Nephron progenitor cell (in vitro differentiated cells): Measurements from ENCODE around the gene GYS1.
A peak's percentile ranks its signal among the peaks of the same experiment; 100 is the strongest.
"Not testable (repeated sequence)": the region's sequence is repeated elsewhere in the genome, so short reads cannot be mapped to it uniquely, and the experiment has no call there.

Experiments used
- DNase-seq: peaks from one replicate; pipeline ENCODE4 v3.0.0; 2021
- H3K27ac Mint-ChIP-seq: 2 replicates; pipeline ENCODE4 v1.8.0; 2021; ENCODE audit warnings: mild to moderate bottlenecking, moderate library complexity, mixed read lengths
- H3K27me3 Mint-ChIP-seq: 2 replicates; pipeline ENCODE4 v1.8.0; 2021; ENCODE audit warnings: mild to moderate bottlenecking, low read depth, mixed read lengths; ENCODE audit not compliant: poor library complexity
- H3K36me3 Mint-ChIP-seq: 2 replicates; pipeline ENCODE4 v1.8.0; 2021; ENCODE audit warnings: low read depth, mixed read lengths
- H3K4me1 Mint-ChIP-seq: 2 replicates; pipeline ENCODE4 v1.8.0; 2021; ENCODE audit warnings: mixed read lengths
- H3K4me3 Mint-ChIP-seq: 2 replicates; pipeline ENCODE4 v1.8.0; 2021; ENCODE audit warnings: mild to moderate bottlenecking, moderate library complexity, mixed read lengths
- H3K9me3 Mint-ChIP-seq: 2 replicates; pipeline ENCODE4 v1.8.0; 2021; ENCODE audit warnings: mild to moderate bottlenecking, moderate library complexity, mixed read lengths
- TF ChIP-seq, protein P1 (sequence below): fragments of 200-600 bp; sonication (generic); IDR thresholded peaks from 2 replicates; pipeline ENCODE4 v1.5.0; 2021; ENCODE audit warnings: antibody characterized with exemption

The GYS1 gene

DNA sequence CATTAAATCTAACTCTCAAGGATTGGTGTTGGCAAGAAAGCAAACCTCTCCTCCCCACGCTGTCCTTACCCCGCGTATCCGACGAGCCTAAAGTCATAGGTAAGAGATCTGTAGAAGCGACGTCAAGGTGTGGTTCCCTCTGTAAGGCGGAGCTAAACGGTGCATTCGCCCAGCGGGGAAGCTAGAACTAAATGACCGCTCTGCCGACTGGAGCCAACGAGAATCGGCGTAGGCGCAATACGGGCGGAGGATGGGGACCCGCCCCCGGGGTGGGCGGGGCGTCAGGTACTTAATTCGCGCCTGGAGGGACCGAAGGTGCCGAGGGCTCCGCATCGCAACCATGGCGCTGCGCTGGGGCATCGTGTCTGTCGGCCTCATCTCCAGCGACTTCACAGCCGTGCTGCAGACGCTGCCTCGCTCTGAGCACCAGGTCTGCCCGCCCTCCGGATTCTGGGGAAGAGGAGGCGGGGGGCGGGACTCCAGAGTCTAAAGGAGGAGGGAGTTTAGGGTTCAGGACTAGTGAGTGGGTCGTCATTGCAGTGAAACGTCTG is 59.7 kb downstream of the GYS1 start, which contains the start of gene DHDH:
Gene DHDH (plus strand): TSS at position 318 of the 551 bp plus-strand sequence. CDS start 23 bp downstream, at position 341.
- Mint-ChIP-seq H3K4me3 (peak within 1 kb of the TSS; percentile 92), H3K36me3 (no peaks in the 10 kb centered on the region), H3K27me3 (peaks cover 42% of the 10 kb centered on the region), H3K4me1 (peaks cover 22% of the 10 kb centered on the region), H3K27ac (no peak within 1 kb of the TSS), H3K9me3 (peaks cover 4% of the 10 kb centered on the region)
- TF ChIP-seq, protein P1, sequence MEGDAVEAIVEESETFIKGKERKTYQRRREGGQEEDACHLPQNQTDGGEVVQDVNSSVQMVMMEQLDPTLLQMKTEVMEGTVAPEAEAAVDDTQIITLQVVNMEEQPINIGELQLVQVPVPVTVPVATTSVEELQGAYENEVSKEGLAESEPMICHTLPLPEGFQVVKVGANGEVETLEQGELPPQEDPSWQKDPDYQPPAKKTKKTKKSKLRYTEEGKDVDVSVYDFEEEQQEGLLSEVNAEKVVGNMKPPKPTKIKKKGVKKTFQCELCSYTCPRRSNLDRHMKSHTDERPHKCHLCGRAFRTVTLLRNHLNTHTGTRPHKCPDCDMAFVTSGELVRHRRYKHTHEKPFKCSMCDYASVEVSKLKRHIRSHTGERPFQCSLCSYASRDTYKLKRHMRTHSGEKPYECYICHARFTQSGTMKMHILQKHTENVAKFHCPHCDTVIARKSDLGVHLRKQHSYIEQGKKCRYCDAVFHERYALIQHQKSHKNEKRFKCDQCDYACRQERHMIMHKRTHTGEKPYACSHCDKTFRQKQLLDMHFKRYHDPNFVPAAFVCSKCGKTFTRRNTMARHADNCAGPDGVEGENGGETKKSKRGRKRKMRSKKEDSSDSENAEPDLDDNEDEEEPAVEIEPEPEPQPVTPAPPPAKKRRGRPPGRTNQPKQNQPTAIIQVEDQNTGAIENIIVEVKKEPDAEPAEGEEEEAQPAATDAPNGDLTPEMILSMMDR, result no peak
- peak; percentile 92 for DNase-seq

DNA sequence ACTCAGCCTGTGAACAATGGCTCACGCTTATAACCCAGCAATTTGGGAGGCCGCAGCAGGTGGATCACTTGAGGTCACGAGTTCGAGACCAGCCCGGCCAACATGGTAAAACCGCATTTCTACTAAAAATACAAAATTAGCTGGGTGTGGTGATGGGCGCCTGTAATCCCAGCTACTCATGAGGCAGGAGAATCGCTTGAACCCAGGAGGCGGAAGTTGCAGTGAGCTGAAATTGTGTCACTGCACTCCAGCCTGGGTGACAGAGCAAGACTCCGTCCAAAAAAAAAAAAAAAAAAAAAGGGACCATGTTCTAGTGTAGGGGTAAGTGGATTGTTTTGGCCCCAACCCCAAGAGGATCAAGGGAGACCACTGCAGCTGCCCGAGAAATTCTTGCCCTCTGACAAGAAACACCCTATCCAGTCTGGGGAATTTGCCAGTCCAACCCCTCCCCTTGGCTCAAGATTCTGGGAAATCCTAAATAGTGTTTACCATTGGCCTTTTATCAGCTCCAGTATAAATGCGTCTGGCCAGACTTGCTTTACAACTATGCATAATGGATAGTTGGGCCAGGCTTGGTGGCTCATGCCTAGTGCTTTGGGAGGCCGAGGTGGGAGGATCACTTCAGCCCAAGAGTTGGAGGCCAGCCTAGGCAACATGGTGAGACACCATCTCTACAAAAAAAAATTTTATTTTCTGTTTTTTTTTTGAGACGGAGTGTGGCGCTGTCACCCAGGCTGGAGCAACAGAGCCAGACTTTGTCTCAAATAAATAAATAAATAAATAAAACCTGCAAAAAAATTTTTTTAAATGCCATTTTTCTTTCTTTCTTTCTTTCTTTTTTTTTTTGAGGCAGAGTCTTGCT is 64.7 kb downstream of the GYS1 start:
- Mint-ChIP-seq H3K27me3 (peaks cover 24% of the 10 kb centered on the region), H3K36me3 (no peaks in the 10 kb centered on the region), H3K9me3 (no peaks in the 10 kb centered on the region), H3K4me1 (peaks cover 6% of the 10 kb centered on the region), H3K4me3 (no peak overlapping the region), H3K27ac (no peak overlapping the region)
- no peak for DNase-seq
- TF ChIP-seq, protein P1, result no peak

DNA sequence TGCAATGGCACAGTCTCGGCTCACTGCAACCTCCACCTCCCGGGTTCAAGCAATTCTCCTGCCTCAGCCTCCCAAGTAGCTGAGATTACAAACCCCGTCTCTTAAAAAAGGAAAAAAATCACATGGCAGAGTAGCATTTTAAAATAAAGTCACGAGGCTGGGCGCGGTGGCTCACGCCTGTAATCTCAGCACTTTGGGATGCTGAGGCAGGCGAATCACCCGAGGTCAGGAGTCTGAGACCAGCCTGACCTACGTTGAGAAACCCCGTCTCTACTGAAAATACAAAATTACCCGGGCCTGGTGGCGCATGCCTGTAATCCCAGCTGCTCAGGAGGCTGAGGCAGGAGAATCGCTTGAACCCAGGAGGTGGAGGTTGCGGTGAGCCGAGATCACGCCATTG is 65.4 kb downstream of the GYS1 start:
- not testable (repeated sequence) for H3K4me1 Mint-ChIP-seq, H3K27ac Mint-ChIP-seq, DNase-seq, H3K36me3 Mint-ChIP-seq, H3K9me3 Mint-ChIP-seq, H3K4me3 Mint-ChIP-seq
- H3K27me3 Mint-ChIP-seq, result peaks cover 17% of the 10 kb centered on the region

DNA sequence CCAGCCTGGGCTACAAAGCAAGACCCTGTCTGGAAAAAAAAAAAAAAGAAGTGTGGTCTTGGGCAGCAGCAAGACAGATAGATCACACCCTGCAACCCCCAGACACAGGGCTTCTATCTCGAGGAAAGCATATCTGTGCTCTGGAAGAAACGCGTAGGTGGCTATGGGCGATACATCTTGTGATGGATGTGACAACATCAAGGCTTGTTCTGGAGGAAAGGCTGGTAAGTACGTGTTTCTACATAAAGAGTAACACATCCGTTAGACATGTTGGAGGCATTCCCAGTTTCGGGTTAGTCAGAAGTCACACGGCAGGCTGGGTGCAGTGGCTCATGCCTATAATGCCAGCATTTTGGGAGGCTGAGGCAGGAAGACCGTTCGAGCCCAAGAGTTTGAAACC is 66.2 kb downstream of the GYS1 start:
- TF ChIP-seq, protein P1, result no peak
- H3K9me3 Mint-ChIP-seq, result no peaks in the 10 kb centered on the region
- no peak for DNase-seq
- H3K4me1 Mint-ChIP-seq, result no peaks in the 10 kb centered on the region
- H3K36me3 Mint-ChIP-seq, result peaks cover 4% of the 10 kb centered on the region
- no peak overlapping the region for H3K4me3 Mint-ChIP-seq
- H3K27me3 Mint-ChIP-seq, result peaks cover 9% of the 10 kb centered on the region
- H3K27ac Mint-ChIP-seq, result peak overlapping the region; percentile 77

DNA sequence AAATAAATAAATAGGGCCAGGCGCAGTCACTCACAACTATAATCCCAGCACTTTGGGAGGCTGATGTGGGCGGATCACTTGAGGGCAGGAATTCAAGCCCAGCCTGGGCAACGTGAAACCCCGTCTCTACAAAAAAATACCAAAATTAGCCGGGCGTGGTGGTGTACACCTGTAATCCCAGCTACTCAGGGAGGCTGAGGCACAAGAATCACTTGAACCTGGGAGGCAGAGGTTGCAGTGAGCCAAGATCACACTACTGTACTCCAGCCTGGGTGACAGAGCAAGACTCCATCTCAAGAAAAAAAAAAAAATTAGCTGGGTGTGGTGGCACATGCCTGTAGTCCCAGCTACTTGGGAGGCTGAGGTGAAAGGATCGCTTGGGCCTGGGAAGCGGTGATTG is 67.2 kb downstream of the GYS1 start:
- H3K4me1 Mint-ChIP-seq, H3K36me3 Mint-ChIP-seq, H3K4me3 Mint-ChIP-seq, H3K9me3 Mint-ChIP-seq, DNase-seq, H3K27ac Mint-ChIP-seq, H3K27me3 Mint-ChIP-seq: not testable (repeated sequence)

DNA sequence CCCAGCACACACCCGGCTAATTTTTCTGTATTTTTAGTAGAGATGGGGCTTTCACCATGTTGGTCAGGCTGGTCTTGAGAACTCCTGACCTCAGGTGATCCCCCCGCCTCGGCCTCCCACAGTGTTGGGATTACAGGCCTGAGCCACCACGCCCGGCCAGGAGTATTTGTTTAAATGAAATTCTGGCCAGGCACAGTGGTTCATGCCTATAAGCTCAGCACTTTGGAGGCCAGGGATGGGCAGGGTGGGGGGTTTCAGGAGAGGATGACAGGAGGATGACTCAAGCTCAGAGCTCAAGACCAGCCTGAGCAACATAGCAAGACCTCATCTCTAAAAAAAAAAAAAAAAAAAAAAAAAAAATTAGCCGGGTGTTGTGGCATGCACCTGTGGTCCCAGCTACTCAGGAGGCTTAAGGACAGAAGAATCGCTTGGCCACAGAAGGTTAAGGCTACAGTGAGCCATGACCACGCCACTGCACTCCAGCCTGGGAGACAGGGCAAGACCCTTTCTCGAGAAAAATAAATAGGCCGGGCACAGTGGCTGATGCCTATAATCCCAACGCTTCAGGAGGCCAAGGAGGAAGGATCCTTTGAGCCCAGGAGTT is 67.8 kb downstream of the GYS1 start:
- Mint-ChIP-seq H3K9me3 (no peaks in the 10 kb centered on the region), H3K27me3 (no peaks in the 10 kb centered on the region)
- no peak for DNase-seq

More for the DNA sequence above, 67.8 kb downstream of the GYS1 start:
- no peak overlapping the region for H3K4me3 Mint-ChIP-seq
- no peaks in the 10 kb centered on the region for H3K4me1 Mint-ChIP-seq
- TF ChIP-seq, protein P1, result no peak
- peaks cover 4% of the 10 kb centered on the region for H3K36me3 Mint-ChIP-seq
- H3K27ac Mint-ChIP-seq, result no peak overlapping the region
